Measurements from ENCODE around the gene UST.

DNA sequence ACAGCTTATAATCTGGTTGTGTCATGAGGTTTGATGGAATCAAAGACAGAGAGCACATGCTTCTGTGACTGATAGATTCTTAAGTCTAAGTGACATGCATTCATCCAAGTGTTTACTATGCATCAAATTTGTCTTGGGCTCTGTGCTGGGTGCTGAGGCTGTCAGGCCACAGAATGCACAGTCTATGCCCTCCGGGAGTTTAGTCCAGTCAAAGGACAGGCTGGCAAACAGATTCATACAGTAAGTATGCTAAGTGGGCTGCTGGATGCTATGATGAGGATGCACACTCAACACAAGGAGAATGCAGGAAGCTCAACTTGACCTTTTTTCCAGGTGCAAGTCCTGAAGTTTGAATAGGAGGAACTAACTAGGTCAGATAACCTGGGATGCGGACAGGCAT is 146.7 kb downstream of the UST start:
- TF ChIP-seq YY1 (IDR thresholded peaks at IDR 0.05; ENCODE audit: insufficient read depth, insufficient read length) (no peak), ZNF274 (IDR thresholded peaks at IDR 0.05; ENCODE audit: low read depth, low read length) (no peak), SUZ12 (IDR thresholded peaks at IDR 0.05; ENCODE audit: extremely low read depth, insufficient read depth, insufficient read length) (no peak)

All from NT2/D1 (cell line).